Measurements from ENCODE around the gene KLHL13.

DNA sequence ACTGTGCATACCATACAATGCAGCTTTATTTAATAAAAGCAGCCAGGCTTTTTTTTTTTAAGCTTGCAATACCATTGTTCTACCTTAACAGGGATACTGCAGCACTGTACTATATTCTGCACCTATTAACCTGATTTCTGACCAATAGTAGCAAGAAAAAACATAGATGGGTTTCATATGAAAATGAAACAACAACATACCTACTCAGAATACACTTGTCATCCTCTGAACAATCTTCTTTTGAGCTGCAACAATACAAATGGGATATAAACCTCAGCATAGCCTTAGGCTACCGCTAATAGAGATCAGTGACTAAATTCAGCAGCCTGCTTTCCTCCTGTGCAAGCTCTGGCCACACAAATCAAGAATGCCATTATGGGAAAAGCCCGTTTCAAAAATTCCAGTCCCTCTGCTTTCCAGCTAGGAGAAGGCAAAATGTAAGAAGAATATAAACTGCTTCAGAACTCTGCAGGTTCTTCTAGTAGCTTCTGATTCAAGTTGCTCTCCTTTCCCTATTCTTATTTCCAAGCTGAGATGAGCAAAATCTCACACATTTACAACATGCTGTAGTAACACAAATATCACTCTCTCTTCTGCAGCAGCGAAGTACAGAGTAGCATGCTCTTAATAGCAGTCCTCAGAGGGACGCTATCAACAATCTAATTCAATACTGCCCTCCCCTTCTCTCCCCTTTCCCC is 143.4 kb downstream of the KLHL13 start:
- TF ChIP-seq, protein P1, sequence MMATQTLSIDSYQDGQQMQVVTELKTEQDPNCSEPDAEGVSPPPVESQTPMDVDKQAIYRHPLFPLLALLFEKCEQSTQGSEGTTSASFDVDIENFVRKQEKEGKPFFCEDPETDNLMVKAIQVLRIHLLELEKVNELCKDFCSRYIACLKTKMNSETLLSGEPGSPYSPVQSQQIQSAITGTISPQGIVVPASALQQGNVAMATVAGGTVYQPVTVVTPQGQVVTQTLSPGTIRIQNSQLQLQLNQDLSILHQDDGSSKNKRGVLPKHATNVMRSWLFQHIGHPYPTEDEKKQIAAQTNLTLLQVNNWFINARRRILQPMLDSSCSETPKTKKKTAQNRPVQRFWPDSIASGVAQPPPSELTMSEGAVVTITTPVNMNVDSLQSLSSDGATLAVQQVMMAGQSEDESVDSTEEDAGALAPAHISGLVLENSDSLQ (IDR thresholded peaks at IDR 0.05), result no peak
- TF ChIP-seq ELF4 (IDR thresholded peaks at IDR 0.05), result no peak

All from HEK293T (cell line).